Activated T-cell treated with anti-CD3 and anti-CD28 coated beads, Interleukin-2, amount 50 U/mL, for 1 hour (primary cell): Measurements from ENCODE around the gene ITGA3.
"Not testable (repeated sequence)": the region's sequence is repeated elsewhere in the genome, so short reads cannot be mapped to it uniquely, and the experiment has no call there.

Experiments
- DNase-seq: peaks from one replicate; pipeline ENCODE4 v3.0.0-alpha.2; 2020

The ITGA3 gene

GRCh38 chr17:50035945-50036344 lies 20.0 kb upstream of the ITGA3 start:
- no peak for DNase-seq

GRCh38 chr17:50036455-50037261 lies 19.3 kb upstream of the ITGA3 start:
- DNase-seq, result no peak

GRCh38 chr17:50037321-50038107 lies 18.4 kb upstream of the ITGA3 start:
- no peak for DNase-seq

- no peak for DNase-seq
Measured at GRCh38 chr17:50039058-50039457, 16.9 kb upstream of the ITGA3 start.

GRCh38 chr17:50040496-50040895 lies 15.4 kb upstream of the ITGA3 start:
- not testable (repeated sequence) for DNase-seq

- no peak for DNase-seq
Measured at GRCh38 chr17:50042211-50042610, 13.7 kb upstream of the ITGA3 start.

- DNase-seq, result no peak
Measured at GRCh38 chr17:50043290-50044148, 12.4 kb upstream of the ITGA3 start.

GRCh38 chr17:50044483-50044882 lies 11.4 kb upstream of the ITGA3 start:
- no peak for DNase-seq

GRCh38 chr17:50045154-50045553 lies 10.8 kb upstream of the ITGA3 start:
- DNase-seq, result no peak

- DNase-seq, result no peak
Measured at GRCh38 chr17:50046179-50046578, 9.7 kb upstream of the ITGA3 start.

- DNase-seq, result no peak
Measured at GRCh38 chr17:50046667-50047066, 9.2 kb upstream of the ITGA3 start.

GRCh38 chr17:50047083-50047482 lies 8.8 kb upstream of the ITGA3 start:
- DNase-seq, result no peak

GRCh38 chr17:50047488-50048126 lies 8.3 kb upstream of the ITGA3 start:
- no peak for DNase-seq

- no peak for DNase-seq
Measured at GRCh38 chr17:50048146-50048720, 7.7 kb upstream of the ITGA3 start.

- DNase-seq, result no peak
Measured at GRCh38 chr17:50048988-50049387, 6.9 kb upstream of the ITGA3 start.

GRCh38 chr17:50049636-50050035 lies 6.3 kb upstream of the ITGA3 start:
- no peak for DNase-seq

- no peak for DNase-seq
Measured at GRCh38 chr17:50050431-50051032, 5.4 kb upstream of the ITGA3 start.

- DNase-seq, result no peak
Measured at GRCh38 chr17:50051082-50051576, 4.8 kb upstream of the ITGA3 start.

- no peak for DNase-seq
Measured at GRCh38 chr17:50051606-50052005, 4.3 kb upstream of the ITGA3 start.

- no peak for DNase-seq
Measured at GRCh38 chr17:50052241-50052796, 3.6 kb upstream of the ITGA3 start.
